ENCODE measurements around the gene CATSPERD. TPM values are rescaled to one million over a fixed set of nuclear protein-coding genes. Genes with fewer than 3 reads are reported as not detected.

Gene CATSPERD
- polyA plus RNA-seq, 2 of the 4 experiments (the other 2 are of a cell fraction) = 0.03 TPM; not detected in 1

DNA sequence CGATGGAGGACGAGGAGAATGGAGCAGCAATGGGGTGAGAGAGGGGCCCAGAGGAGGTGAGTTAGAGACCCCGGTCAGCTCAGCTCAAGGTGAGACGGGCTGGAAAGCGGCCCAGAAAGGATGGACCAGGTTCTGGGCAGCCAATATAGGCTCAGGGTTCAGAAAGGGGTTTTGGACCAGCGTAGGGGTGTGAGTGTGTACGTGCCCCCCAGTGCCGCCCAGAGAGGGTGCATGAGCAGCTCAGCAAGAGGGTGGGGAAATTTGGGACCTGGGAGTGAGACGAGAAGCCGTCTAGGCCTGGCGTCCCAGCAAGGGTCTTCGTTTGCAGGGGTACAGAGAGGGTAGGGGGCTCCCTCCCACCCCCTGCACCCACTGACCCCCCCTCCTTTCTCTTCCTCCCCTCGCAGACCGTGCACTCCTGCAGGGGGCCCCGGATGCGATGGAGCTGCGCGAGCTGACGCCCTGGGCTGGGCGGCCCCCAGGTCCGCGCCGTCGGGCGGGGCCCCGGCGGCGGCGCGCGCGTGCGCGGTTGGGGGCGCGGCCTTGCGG is 107.0 kb downstream of the CATSPERD start:
- FAIRE-seq (no peak), DNase-seq (ENCODE audit: low read depth in 1 of 2, low spot score in 1 of 2) (no peak), ATAC-seq (no peak)
- no peak for TF ChIP-seq NPAS2 (CRISPR knock-in tag; IDR thresholded peaks at IDR 0.05; ENCODE audit: borderline replicate concordance)
- TF ChIP-seq CHD2 (IDR thresholded peaks at IDR 0.05; ENCODE audit: low read length, partially characterized antibody) = no peak
- WGBS (ENCODE audit: missing lambda C conversion rate) = 82% methylated on average over 8 of the region's 37 CpGs
- ChIA-PET CTCF (interaction anchor here (0.7 to 8.5 kb wide), 3 partner anchors 23 to 64 kb away, joined by 3 to 74 read pairs (median 4); partner anchors contain the start of gene NRTN), POLR2A (interaction anchor here (0.5 to 2.7 kb wide), 27 partner anchors 10 to 287 kb away, joined by 3 to 42 read pairs (median 4); partner anchors contain the start of genes DUS3L, FUT5, FUT6 and NDUFA11)
- peaks cover 20% of the 10 kb centered on the region for H3K4me1 ChIP-seq
- peak overlapping the region; percentile 89 for H3K4me2 ChIP-seq
- H3K4me3 ChIP-seq = peak overlapping the region; percentile 64
- H3K27ac ChIP-seq = peak overlapping the region; percentile 91 to 98
- no peaks in the 10 kb centered on the region for H3K9me3 ChIP-seq

DNA sequence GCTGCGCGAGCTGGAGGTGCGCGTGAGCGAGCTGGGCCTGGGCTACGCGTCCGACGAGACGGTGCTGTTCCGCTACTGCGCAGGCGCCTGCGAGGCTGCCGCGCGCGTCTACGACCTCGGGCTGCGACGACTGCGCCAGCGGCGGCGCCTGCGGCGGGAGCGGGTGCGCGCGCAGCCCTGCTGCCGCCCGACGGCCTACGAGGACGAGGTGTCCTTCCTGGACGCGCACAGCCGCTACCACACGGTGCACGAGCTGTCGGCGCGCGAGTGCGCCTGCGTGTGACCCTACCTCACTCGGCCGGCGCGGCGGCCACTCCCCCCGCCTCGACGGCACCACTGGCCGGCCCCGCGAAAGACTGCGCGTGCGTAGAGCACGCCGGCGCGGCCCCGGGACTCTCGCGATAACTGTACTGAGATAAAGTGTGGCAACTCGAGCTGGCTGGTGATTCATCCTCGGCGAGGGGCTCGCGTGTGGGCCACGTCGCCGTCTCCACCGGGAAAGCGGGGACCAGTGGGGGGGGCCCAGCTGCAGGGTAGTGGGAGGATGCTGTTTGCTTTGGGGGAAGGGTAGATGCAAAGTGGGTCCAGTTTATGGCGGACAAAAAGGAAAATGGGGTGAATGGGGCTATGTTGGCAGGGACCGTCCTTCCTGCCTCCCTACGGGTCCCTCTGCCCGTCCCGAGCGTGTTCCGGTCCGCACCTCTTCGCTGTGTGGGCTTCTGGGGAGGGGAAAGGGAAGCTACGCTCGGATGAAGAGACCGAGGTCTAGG is 107.6 kb downstream of the CATSPERD start:
- CTCF ChIA-PET = interaction anchor here (0.7 to 8.5 kb wide), 7 partner anchors 24 to 1010 kb away, joined by 3 to 74 read pairs (median 3); partner anchors contain the start of gene NRTN
- ATAC-seq (peak; percentile 73 to 81), FAIRE-seq (no peak), DNase-seq (ENCODE audit: low read depth in 1 of 2, low spot score in 1 of 2) (peak; percentile 89 to 93)
- H3K4me3 ChIP-seq = peak overlapping the region; percentile 64
- peaks cover 19% of the 10 kb centered on the region for H3K4me1 ChIP-seq
- H3K4me2 ChIP-seq = peak overlapping the region; percentile 89
- H3K27ac ChIP-seq = peak overlapping the region; percentile 91 to 98
- POLR2A ChIA-PET = interaction anchor here (0.5 to 2.7 kb wide), 32 partner anchors 9 to 438 kb away, joined by 3 to 42 read pairs (median 4); partner anchors contain the start of genes DUS3L, FUT5, FUT6 and NDUFA11
- no peaks in the 10 kb centered on the region for H3K9me3 ChIP-seq
- WGBS (ENCODE audit: missing lambda C conversion rate) = 4% methylated on average over 12 of the region's 91 CpGs
- TF ChIP-seq NFE2L2 (conservative IDR thresholded peaks at IDR 0.05; ENCODE audit: low read length) (no peak), FOXS1 (CRISPR knock-in tag; IDR thresholded peaks at IDR 0.05) (no peak), POLR2A (IDR thresholded peaks at IDR 0.05; ENCODE audit: low read length) (peak; percentile 96), BCL3 (IDR thresholded peaks at IDR 0.05) (peak; percentile 80; the same call in 1 of the 3 replicates), CEBPB (IDR thresholded peaks at IDR 0.05) (peak in 1 of 2 experiments; percentile 69; a peak in 2 of 4 replicates), REST (IDR thresholded peaks at IDR 0.05) (peak; percentile 97), CHD2 (IDR thresholded peaks at IDR 0.05; ENCODE audit: low read length, partially characterized antibody) (peak; percentile 97), E2F6 (IDR thresholded peaks at IDR 0.05; ENCODE audit: borderline replicate concordance, low read depth) (peak; percentile 88; the same call in 1 of the 2 replicates), HOXA7 (CRISPR knock-in tag; IDR thresholded peaks at IDR 0.05) (no peak), SMC3 (IDR thresholded peaks at IDR 0.05) (no peak), FOSB (CRISPR knock-in tag; IDR thresholded peaks at IDR 0.05) (peak; percentile 21; the same call in 1 of the 2 replicates), HES2 (IDR thresholded peaks at IDR 0.05) (no peak), TFCP2L1 (CRISPR knock-in tag; IDR thresholded peaks at IDR 0.05) (0 out of 2 replicates have a peak, but pooled peaks have one; percentile 63), RARB (CRISPR knock-in tag; IDR thresholded peaks at IDR 0.05) (no peak), PHF8 (IDR thresholded peaks at IDR 0.05; ENCODE audit: borderline replicate concordance, low read depth) (peak; percentile 74), JUNB (IDR thresholded peaks at IDR 0.05) (peak; percentile 34; the same call in 1 of the 2 replicates), HEYL (CRISPR knock-in tag; IDR thresholded peaks at IDR 0.05) (no peak), CBX8 (IDR thresholded peaks at IDR 0.05) (no peak), KDM1A (IDR thresholded peaks at IDR 0.05; ENCODE audit: low read depth) (no peak), RAD21 (conservative IDR thresholded peaks at IDR 0.05 in 1 of 2, IDR thresholded peaks at IDR 0.05 in 1 of 2) (no peak), HOXB5 (CRISPR knock-in tag; IDR thresholded peaks at IDR 0.05) (no peak), MYC (IDR thresholded peaks at IDR 0.05; ENCODE audit: borderline replicate concordance, low read length) (no peak), JUN (IDR thresholded peaks at IDR 0.05) (peak; percentile 73 to 96; a peak in 4 of 5 replicates), RFX5 (IDR thresholded peaks at IDR 0.05) (no peak)
- TF ChIP-seq, protein P1, sequence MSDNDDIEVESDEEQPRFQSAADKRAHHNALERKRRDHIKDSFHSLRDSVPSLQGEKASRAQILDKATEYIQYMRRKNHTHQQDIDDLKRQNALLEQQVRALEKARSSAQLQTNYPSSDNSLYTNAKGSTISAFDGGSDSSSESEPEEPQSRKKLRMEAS (IDR thresholded peaks at IDR 0.05) = peak; percentile 86
- TF ChIP-seq, protein P2, sequence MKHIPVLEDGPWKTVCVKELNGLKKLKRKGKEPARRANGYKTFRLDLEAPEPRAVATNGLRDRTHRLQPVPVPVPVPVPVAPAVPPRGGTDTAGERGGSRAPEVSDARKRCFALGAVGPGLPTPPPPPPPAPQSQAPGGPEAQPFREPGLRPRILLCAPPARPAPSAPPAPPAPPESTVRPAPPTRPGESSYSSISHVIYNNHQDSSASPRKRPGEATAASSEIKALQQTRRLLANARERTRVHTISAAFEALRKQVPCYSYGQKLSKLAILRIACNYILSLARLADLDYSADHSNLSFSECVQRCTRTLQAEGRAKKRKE (CRISPR knock-in tag; IDR thresholded peaks at IDR 0.05; ENCODE audit: low read depth) = no peak
- TF ChIP-seq, protein P3, sequence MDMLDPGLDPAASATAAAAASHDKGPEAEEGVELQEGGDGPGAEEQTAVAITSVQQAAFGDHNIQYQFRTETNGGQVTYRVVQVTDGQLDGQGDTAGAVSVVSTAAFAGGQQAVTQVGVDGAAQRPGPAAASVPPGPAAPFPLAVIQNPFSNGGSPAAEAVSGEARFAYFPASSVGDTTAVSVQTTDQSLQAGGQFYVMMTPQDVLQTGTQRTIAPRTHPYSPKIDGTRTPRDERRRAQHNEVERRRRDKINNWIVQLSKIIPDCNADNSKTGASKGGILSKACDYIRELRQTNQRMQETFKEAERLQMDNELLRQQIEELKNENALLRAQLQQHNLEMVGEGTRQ (IDR thresholded peaks at IDR 0.05) = no peak

All from A549 (cell line).